Skeletal muscle cell (primary cell): Measurements from ENCODE around the gene DNAJC1.
A peak's percentile ranks its signal among the peaks of the same experiment; 100 is the strongest.

Experiments used
- DNase-seq: peaks from one replicate; pipeline ENCODE4 v3.0.0-alpha.2; 2010; ENCODE audit warnings: low read depth
- H3K4me3 ChIP-seq: 2 replicates; pipeline ENCODE4 v1.5.1; 2011; ENCODE audit warnings: low read depth, mild to moderate bottlenecking, control low read depth, low read length, moderate library complexity

Gene DNAJC1

DNA sequence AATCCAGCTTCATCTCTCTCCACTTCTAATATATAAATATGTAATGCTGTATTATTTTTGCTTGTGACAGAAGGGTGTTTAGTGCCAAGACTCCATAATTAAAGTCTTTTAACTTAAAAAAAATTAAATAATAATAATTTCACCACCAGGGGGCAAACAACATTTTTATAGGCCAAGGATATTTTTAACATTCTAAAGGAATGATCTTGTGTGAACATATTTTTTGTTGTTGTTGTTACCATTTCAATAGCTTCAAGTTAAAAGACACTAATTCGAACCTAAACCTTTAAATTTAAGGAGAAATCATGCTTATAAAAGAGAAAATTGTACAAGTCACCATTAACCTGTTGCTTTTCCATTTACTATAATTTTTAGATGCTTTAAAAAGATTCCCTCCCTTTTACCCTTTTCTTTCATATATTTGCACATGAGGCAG is 7.5 kb upstream of the DNAJC1 start:
- H3K4me3 ChIP-seq: no peak overlapping the region
- no peak for DNase-seq

GRCh38 chr10:22010539-22010938 is 7.0 kb upstream of the DNAJC1 start:
- DNase-seq: no peak
- H3K4me3 ChIP-seq: no peak overlapping the region

DNA sequence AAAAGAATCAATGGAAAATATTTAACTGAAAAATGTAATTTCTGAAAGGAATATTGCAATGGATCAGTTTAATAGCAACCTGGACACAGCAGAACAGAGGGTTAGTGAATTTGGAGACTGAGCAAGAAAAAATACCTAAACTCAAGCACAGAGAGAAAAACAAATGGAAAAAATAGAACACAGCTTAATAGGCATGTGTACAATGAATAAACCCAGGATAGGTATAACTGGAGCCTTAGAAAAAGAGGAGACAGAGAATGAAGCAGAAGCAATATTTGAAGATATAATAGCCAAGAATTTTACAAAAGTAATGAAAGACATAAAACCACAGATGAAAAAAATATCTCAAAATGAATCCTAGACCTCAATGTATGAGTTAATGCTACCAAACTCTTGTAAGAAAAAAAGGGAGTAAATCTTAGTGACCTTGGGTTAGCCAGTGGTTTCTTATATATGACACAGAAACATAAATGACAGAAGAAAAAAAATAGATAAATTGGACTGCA is 2.9 kb upstream of the DNAJC1 start:
- no peak for DNase-seq

GRCh38 chr10:22005763-22006162 is 2.2 kb upstream of the DNAJC1 start:
- no peak for DNase-seq
- no peak overlapping the region for H3K4me3 ChIP-seq

More for the DNA sequence above, 2.9 kb upstream of the DNAJC1 start:
- H3K4me3 ChIP-seq: no peak overlapping the region

DNA sequence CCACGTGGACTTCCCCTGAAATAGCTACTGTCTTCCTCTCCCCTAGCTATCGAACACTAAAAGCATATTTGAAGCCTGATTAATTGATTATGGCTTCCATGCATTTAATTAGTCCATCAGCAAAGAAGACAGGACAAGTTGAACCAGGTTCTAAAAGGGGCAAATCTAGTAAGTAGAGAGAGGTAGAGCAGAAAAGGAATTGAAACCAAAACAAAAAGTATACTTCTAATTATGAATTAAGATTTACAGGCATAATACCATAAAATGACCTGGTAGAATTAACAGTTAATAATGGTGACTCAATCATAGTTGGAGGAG is 393 bp upstream of the DNAJC1 start:
- H3K4me3 ChIP-seq: peak overlapping the region; percentile 94
- no peak for DNase-seq

- H3K4me3 ChIP-seq: peak overlapping the region; percentile 94
- peak; percentile 22 for DNase-seq
These were observed 846 bp downstream of the DNAJC1 start for GRCh38 chr10:22002591-22003176.

DNA sequence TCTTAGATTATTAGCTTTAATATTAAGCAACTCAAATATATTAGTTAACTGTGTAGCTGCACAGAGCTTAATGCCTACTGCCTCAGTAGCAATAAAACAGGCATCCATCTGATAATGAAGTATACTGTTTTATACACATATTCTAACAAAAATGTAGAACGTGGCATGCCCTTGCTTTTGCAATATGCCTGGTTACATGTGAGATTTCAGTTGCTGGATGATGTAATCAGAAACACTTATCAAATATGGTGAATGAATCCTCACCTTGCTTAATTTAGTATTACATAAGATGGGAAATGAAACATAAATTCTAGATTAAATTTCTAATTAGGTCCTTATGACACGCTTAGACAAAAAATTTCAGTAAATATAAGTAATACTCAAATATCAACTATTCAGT is 8.0 kb downstream of the DNAJC1 start:
- no peak for DNase-seq

DNA sequence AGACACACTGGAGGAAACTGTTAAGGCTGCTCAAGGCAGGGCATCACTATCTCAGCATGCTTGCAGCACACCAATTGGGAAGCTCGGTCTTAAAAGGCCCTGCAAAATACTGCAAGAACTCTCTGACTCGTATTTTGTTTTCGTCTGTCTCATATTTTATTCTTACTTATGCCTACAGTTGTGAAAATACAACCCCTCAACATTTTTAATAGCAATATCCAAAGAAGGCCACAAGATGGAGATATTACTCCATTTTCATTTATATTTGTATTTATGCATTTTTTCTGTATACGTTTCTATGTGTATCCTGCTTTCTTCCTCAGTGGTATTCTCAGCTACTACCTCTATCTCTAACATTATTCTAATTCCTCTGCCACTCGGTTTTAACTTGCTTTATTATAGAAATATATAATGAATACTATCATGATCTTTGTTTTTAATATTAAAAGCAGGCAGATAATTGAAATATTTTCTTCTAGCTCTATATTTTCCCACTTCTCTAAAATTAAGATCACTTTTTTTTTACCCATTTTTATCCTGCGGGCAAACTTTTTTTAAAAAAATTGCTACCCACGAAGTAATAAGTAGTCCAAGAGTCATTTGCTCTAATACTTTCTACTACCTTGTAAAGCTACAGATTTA is 10.0 kb downstream of the DNAJC1 start:
- DNase-seq: no peak
- H3K4me3 ChIP-seq: no peak overlapping the region

More for the DNA sequence above, 8.0 kb downstream of the DNAJC1 start:
- H3K4me3 ChIP-seq: no peak overlapping the region

- no peak for DNase-seq
These were observed 11.7 kb downstream of the DNAJC1 start for GRCh38 chr10:21991785-21992184.

DNA sequence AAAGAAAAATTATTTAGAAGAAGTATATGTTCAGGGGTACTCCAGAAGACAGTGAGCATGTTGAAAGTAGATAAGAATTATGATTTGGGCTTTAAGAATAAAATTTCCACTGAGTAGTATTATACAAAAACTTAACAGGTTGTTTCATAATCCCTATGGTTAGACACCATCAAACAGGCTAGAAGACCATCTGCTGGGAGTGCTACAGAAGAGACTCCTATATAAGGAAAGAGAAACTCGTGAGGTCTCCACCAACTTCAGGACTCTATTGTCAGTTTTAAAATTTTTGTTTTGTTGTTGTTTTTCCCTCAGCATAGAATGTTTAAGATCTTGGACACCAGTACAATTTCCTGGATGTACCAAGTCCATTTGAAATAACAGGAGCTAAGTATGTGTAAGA is 13.1 kb downstream of the DNAJC1 start:
- DNase-seq: no peak
- H3K4me3 ChIP-seq: no peak overlapping the region

More at GRCh38 chr10:21991785-21992184, 11.7 kb downstream of the DNAJC1 start:
- H3K4me3 ChIP-seq: no peak overlapping the region

- peak; percentile 43 for DNase-seq
These were observed 13.9 kb downstream of the DNAJC1 start for GRCh38 chr10:21989453-21990154.

GRCh38 chr10:21985541-21985940 is 18.0 kb downstream of the DNAJC1 start:
- DNase-seq: no peak
- no peak overlapping the region for H3K4me3 ChIP-seq

More at GRCh38 chr10:21989453-21990154, 13.9 kb downstream of the DNAJC1 start:
- H3K4me3 ChIP-seq: no peak overlapping the region

DNA sequence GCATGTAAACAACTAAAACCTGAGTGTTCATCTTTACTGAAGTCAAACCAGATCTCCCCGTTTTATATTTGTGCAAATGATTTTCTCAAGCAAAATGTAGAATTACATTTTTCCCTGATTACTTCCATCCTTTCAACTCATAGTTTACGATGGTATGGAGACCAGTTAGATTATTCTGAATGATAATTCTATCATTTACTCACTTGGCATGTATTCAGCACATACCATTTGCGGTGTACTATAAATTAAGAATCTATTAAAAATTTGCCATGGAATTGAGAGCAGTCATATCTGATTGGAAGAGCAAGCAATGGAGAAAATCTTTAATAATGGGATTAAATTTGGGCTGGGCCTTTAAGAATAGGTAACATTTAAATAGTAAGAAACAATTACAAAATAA is 22.4 kb downstream of the DNAJC1 start:
- no peak overlapping the region for H3K4me3 ChIP-seq
- no peak for DNase-seq

DNA sequence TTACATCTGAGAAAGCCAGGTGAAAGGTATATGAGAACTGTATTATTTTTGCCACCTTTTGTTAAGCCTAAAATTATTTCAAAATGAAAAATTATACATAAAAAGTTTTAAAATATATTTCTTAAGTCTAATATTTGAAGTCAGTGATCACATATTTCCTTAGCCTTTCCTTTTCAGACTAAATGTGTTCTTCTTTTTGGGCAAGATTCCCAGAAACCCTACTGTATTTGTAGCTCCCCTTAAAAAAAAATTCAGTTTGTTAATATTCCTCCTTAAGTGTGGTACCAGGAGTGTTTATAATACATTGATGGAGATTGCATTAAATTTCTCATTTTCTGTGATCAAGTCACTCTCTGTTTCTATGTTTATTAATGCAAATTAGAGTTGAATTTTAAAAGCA is 22.8 kb downstream of the DNAJC1 start:
- DNase-seq: no peak
- H3K4me3 ChIP-seq: no peak overlapping the region

- H3K4me3 ChIP-seq: no peak overlapping the region
- DNase-seq: no peak
These were observed 25.2 kb downstream of the DNAJC1 start for GRCh38 chr10:21978191-21978862.

DNA sequence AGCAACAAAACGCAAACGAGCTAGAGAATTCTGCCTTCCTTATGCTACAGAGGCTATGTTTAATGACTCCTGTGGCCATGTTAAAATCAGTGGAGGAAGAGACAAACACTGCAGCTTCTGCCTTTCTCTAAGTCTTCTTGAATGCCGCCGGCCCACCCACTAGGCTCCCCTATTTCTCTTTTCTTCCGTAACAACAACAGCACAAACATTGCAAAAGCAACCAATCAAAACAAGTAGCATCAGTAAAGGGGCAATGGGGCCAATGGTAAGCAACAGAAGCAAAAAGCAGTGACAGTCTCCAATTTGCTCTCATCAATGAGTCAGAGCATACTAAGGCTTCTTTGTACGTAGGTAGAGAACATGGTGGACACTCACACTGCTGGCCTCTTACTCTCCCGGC is 26.8 kb downstream of the DNAJC1 start:
- DNase-seq: no peak
- no peak overlapping the region for H3K4me3 ChIP-seq

- no peak for DNase-seq
- H3K4me3 ChIP-seq: no peak overlapping the region
These were observed 27.2 kb downstream of the DNAJC1 start for GRCh38 chr10:21976280-21976679.

GRCh38 chr10:21975378-21975990 is 28.0 kb downstream of the DNAJC1 start:
- H3K4me3 ChIP-seq: no peak overlapping the region
- DNase-seq: no peak

DNA sequence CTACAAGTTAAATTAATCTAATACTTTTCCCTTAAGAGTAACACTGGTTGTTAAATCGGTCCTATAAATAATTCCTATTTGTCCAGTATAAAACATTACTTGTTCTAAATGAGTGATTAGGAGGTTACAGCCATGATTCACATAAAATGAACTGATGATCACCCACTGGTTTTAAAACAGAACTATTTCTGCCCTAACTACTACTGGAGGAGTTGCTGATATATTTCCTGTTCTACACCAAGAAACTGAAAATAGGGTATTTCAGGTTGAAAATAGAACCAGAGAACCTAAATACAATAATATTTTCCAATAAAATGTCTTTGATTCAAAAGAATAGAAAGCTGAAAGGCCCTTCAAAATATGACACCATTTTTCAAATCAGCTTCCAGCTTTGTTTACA is 30.9 kb downstream of the DNAJC1 start:
- no peak for DNase-seq
- no peak overlapping the region for H3K4me3 ChIP-seq
